Measurements from ENCODE around the gene BHLHE41.

DNA sequence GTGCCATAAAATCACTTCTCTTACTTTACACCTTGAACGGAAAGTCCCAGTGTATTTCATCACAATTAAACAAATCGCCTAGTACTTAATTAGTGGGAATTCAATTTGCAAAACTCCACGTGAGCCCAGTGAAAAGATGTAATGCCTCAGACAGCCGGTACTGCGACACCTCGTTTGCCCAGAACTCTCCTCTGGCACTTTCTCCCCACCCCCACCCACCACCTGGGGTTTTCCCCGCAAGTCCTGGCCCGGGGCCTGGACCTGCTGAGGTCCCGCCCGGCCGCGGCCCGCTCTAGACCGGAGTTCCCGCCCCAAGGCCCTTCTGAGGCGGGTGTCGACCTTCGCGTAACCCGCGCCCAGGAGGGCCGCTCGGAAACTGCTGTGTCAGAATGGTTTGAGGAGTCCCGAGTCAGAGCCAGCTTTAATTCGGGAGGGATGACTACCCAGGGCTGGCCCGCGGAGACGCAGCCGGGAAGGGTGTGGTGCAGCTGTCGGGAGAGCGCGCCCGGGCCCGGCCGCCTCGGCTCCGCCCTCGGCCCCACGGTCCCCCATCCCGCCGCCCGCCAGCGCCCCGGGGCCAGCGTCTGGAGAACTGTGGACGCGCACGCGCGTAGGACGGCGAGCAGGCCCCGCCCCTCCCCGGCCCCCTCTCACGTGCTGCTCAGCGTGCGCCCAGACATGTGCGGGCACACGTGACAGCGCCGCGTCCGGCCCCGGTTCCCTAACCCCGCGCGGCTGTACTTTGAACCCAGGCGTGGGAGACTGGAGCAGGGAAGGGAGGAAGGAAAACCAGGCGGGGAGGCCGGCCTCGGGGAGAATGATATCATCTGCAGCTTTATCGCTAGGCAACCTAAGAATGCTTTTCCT, 10.8 kb downstream of the BHLHE41 start:
- TF ChIP-seq HMBOX1 (IDR thresholded peaks at IDR 0.05) (no peak), MTA2 (IDR thresholded peaks at IDR 0.05; ENCODE audit: low read depth) (no peak), HDAC2 (IDR thresholded peaks at IDR 0.05) (no peak), EP300 (IDR thresholded peaks at IDR 0.05; ENCODE audit: low read length) (0 out of 2 replicates have a peak, but pooled peaks have one; percentile 7), POLR2AphosphoS5 (IDR thresholded peaks at IDR 0.05; ENCODE audit: control insufficient read depth, insufficient read depth, low read depth, low read length) (no peak), MTA1 (IDR thresholded peaks at IDR 0.05; ENCODE audit: borderline replicate concordance) (no peak)
- TF ChIP-seq, protein P1, sequence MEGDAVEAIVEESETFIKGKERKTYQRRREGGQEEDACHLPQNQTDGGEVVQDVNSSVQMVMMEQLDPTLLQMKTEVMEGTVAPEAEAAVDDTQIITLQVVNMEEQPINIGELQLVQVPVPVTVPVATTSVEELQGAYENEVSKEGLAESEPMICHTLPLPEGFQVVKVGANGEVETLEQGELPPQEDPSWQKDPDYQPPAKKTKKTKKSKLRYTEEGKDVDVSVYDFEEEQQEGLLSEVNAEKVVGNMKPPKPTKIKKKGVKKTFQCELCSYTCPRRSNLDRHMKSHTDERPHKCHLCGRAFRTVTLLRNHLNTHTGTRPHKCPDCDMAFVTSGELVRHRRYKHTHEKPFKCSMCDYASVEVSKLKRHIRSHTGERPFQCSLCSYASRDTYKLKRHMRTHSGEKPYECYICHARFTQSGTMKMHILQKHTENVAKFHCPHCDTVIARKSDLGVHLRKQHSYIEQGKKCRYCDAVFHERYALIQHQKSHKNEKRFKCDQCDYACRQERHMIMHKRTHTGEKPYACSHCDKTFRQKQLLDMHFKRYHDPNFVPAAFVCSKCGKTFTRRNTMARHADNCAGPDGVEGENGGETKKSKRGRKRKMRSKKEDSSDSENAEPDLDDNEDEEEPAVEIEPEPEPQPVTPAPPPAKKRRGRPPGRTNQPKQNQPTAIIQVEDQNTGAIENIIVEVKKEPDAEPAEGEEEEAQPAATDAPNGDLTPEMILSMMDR (IDR thresholded peaks at IDR 0.05 in 2 of 3, conservative IDR thresholded peaks at IDR 0.05 in 1 of 3; ENCODE audit: insufficient read depth in 2 of 3, low read depth in 1 of 3, low read length in 3 of 3): peak in 1 of 3 experiments; percentile 28; a peak in 1 of 6 replicates

Measured in K562 (cell line).